Iris pigment epithelial cell (primary cell): ENCODE results near the gene GPR148.
"Not testable (repeated sequence)": the region's sequence is repeated elsewhere in the genome, so short reads cannot be mapped to it uniquely, and the experiment has no call there.

ENCODE experiments used
- DNase-seq: peaks from one replicate; pipeline ENCODE4 v3.0.0-alpha.2; 2011; ENCODE audit warnings: low read depth

Gene GPR148

GRCh38 chr2:130728549-130729316 lies at the start of gene GPR148:
TSS of gene GPR148 (plus strand) at chr2:130729070. CDS start at chr2:130729152, 82 bp downstream.
- DNase-seq: no peak

GRCh38 chr2:130692041-130692770 lies 36.7 kb upstream of the GPR148 start:
- not testable (repeated sequence) for DNase-seq

GRCh38 chr2:130693474-130693873 lies 35.4 kb upstream of the GPR148 start:
- peak; percentile 12 for DNase-seq

DNA sequence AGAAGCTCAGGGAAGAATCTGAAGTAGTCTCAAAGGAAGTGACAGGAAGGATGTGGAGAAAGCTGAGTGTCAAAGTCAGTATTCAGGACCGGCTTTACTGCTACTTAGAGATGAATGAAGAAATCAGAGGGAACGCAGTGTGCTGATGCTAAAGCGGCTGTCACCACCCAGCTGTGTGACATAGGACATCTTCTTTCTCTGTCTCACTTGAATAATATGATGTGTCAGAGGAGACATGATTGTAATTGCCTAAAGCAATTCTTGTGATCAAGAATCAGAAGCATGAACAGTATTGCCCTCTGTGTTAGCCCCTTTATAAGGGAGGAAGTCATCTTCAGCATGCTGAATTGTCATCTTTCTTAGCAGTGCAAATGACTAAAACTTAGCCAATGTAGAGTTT lies 25.6 kb upstream of the GPR148 start:
- not testable (repeated sequence) for DNase-seq

GRCh38 chr2:130714795-130715194 lies 14.1 kb upstream of the GPR148 start:
- DNase-seq: not testable (repeated sequence)

DNA sequence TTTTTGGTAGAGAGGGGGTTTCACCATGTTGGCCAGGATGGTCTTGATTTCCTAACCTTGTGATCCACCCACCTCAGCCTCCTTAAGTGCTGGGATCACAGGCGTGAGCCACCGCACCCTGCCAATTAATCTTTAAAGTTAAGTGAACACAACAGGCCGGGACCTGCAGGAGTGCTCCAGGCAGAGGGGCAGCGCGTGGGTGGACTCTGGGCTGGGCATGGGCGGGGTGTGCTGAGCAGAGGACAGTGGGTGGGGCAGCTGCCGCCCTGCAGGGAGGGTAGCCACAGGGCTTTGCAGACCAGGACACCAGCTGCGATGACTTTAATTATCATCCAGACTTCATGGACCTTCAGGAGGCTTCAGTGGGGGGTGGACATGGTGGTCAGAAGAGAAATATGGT lies 8.8 kb upstream of the GPR148 start:
- no peak for DNase-seq

DNA sequence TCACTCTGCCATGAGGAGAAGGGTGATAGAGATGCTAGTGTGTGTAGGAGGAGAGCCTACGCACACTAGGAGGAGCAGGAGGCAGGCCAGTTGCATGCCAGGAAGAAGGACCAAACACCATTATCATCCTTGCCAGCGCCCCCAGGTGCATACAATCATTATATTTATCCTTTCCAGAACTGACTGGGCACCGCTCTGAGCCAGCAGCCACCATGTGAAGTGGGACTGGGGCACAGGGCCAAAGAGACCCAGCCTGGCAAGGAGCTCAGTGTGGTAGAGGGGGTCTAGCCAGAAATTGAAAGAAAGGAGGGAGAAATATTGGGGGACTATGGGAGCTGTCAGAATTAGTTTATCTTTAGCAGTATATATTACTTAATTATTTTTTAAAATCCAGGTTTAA lies 8.3 kb upstream of the GPR148 start:
- DNase-seq: no peak

- DNase-seq: no peak
Measured at GRCh38 chr2:130724455-130724854, 4.4 kb upstream of the GPR148 start.

GRCh38 chr2:130726614-130727180 lies 2.2 kb upstream of the GPR148 start:
- DNase-seq: no peak

GRCh38 chr2:130727286-130727924 lies 1.5 kb upstream of the GPR148 start:
- peak; percentile 81 for DNase-seq

DNA sequence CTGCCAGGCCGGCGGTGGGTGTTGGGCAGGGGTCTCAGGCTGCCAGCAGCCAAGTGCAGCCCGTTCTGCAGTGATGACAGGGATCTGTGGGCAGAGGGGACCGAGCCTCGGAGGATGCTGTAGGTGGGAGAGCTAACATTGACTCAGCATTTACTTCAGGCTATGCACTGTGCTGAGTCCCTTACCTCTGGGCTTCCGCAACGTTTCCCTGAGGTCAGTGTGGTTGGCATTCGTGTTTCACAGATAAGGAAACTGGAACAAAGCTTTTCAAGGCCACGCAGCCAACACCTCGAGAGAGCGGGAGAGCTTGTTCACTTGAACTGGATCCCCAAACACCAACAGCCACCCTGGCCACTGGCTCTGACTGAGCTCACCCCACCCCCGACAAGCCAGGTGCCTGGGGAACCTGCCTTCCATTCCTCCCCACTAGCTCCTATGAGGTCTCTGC lies 839 bp upstream of the GPR148 start:
- peak; percentile 6 for DNase-seq

GRCh38 chr2:130729322-130730299 lies 741 bp downstream of the GPR148 start:
- no peak for DNase-seq

DNA sequence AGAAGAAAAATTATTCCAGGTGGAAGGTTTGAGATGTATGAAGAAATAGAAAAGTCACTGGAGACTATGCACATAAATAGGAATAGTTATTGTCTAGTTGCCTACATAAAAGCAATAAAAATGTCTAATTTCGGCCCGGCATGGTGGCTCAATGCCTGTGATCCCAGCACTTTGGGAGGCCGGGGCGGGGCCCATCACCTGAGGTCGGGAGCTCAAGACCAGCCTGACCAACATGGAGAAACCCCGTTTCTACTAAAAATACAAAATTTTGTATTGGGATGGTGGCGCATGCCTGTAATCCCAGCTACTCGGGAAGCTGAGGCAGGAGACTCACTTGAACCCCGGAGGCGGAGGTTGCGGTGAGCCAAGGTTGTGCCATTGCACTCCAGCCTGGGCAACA lies 3.4 kb downstream of the GPR148 start:
- not testable (repeated sequence) for DNase-seq

DNA sequence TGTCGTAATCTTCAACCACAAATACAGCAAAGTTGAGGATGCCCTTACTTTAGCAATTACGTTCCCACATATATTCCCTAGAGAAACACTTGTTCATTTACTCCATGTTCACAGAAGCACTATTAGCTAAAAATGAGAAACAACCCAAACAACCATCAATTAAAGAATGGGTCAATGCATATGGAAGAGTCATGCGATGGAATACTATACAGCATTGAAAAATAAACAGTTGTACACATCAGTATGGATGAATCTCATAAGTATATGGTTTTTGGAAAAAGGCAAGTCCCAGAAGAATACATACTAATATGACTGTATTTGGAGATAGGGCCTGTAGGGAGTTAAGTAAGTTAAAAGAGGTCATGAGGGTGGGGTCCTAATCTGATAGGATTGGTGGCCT lies 6.3 kb downstream of the GPR148 start:
- no peak for DNase-seq

DNA sequence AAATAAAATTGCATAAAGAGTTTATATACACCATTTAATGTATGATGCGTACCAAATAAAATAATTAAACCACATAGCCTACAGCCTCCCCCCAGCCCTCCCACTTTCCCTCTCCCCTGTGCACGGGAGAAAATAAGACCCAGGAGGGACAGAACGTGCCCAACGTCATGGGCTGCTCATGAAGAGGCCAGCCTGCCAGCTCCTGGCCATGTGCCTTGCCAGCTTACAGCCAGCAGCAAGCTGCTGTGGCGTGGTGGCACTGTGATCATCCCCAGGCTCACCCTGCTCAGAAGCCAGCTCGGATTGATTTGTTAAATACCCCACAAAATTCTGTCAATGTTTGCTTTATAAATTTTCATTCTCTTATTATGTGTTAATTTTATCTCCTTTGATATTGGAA lies 7.6 kb downstream of the GPR148 start:
- DNase-seq: no peak

DNA sequence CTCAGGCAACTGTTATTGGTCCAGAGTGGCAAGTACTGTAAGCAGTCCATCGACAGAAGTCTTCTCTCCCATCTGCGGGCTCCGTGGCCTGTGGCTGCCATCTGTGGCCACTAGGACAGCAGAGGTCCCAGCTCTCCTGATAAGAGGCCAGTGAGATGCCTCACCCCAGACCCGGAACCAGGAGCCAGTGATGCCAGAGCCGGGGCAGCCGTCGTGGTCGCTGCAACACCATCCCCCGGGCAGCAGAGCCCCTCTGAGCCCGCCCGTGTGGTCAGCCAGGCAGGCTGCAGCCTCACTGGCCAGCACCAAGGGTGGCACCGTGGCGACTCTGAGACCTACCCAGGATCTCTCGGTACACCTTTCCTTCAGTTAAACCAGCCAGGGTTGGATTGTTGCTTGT lies 8.7 kb downstream of the GPR148 start:
- no peak for DNase-seq

- DNase-seq: no peak
Measured at GRCh38 chr2:130740671-130741070, 11.8 kb downstream of the GPR148 start.

DNA sequence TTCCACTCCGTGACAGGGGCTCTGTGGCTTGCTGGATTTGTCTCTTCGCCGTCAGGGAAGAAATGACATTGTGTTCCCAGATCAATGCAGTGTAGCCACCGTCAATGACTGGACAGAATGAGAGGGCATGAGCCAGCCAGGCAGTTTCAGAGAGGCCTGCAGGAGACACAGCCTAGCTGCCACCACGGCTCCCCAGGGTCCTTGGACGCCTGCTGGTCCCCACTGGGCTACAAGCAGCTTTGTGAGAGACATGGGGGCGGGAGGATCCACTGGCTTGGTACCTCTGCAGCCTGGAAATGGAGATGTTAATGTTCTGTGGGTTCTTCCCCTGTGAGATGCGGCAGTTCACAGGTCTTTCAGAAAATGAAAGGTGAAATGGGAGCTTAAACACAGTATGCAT lies 14.4 kb downstream of the GPR148 start:
- no peak for DNase-seq

- no peak for DNase-seq
Measured at GRCh38 chr2:130744287-130745117, 15.6 kb downstream of the GPR148 start.

- DNase-seq: no peak
Measured at GRCh38 chr2:130749078-130749477, 20.2 kb downstream of the GPR148 start.
